ENCODE data around the gene SCFD1. TPM values are rescaled to one million over a fixed set of nuclear protein-coding genes. Genes with fewer than 3 reads are reported as not detected.
"Not testable (repeated sequence)": the region's sequence is repeated elsewhere in the genome, so short reads cannot be mapped to it uniquely, and the experiment has no call there.

Gene SCFD1
- total RNA-seq, 1 experiment from 2014 or later: 126 TPM

DNA sequence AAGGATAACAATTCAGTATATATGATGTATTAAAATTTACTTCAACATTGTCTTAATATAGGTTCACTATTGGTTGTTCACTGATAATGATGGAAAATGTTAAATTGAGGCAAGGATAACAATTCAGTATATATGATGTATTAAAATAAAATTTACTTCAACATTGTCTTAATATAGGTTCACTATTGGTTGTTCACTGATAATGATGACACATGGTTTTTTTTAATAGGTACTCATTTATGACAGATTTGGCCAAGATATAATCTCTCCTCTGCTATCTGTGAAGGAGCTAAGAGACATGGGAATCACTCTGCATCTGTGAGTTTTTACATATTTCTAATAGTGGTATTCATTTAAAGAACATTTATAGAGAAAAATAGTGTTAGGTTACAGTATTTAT is 8.1 kb downstream of the SCFD1 start:
- Mint-ChIP-seq H3K9me3 (ENCODE audit: unreplicated experiment) (no peaks in the 10 kb centered on the region), H3K27me3 (ENCODE audit: insufficient read depth, unreplicated experiment) (no peaks in the 10 kb centered on the region), H3K4me3 (ENCODE audit: unreplicated experiment) (no peak overlapping the region), H3K36me3 (ENCODE audit: insufficient read depth, unreplicated experiment) (peaks cover 40% of the 10 kb centered on the region), H3K27ac (ENCODE audit: low read depth, unreplicated experiment) (no peak overlapping the region), H3K4me1 (ENCODE audit: insufficient read depth, unreplicated experiment) (peaks cover 7% of the 10 kb centered on the region)
- DNase-seq (ENCODE audit: unreplicated experiment): no peak
- TF ChIP-seq CTCF (IDR thresholded peaks at IDR 0.05; ENCODE audit: unreplicated experiment): no peak
- no TSS peak for BruUV-seq (replicated peaks)
- intact Hi-C loops (cut with micrococcal nuclease): no loop called here
- ChIA-PET CTCF (interaction anchor here (0.7 to 1.2 kb wide), 3 partner anchors 10 to 25 kb away, joined by 3 read pairs; no protein-coding TSS in a partner anchor), POLR2A (interaction anchor here (0.8 to 1.6 kb wide), 4 partner anchors 8 to 19 kb away, joined by 3 to 4 read pairs (median 3); partner anchors contain the start of gene SCFD1)

GRCh38 chr14:30632730-30633129 is 10.6 kb downstream of the SCFD1 start:
- H3K36me3 Mint-ChIP-seq (ENCODE audit: insufficient read depth, unreplicated experiment): peaks cover 49% of the 10 kb centered on the region
- intact Hi-C loops (cut with micrococcal nuclease): no loop called here

GRCh38 chr14:30638926-30639325 is 16.8 kb downstream of the SCFD1 start:
- no peaks in the 10 kb centered on the region for H3K9me3 Mint-ChIP-seq (ENCODE audit: unreplicated experiment)
- no peak overlapping the region for H3K4me3 Mint-ChIP-seq (ENCODE audit: unreplicated experiment)
- no peaks in the 10 kb centered on the region for H3K27me3 Mint-ChIP-seq (ENCODE audit: insufficient read depth, unreplicated experiment)
- intact Hi-C loops (cut with micrococcal nuclease): no loop called here
- CTCF ChIA-PET: interaction anchor here (1.4 to 1.8 kb wide), 2 partner anchors 10 to 28 kb away, joined by 3 to 6 read pairs; no protein-coding TSS in a partner anchor
- BruUV-seq (replicated peaks): no TSS peak
- DNase-seq (ENCODE audit: unreplicated experiment): peak; percentile 49
- peaks cover 34% of the 10 kb centered on the region for H3K36me3 Mint-ChIP-seq (ENCODE audit: insufficient read depth, unreplicated experiment)
- POLR2A ChIA-PET: interaction anchor here (0.7 to 3.6 kb wide), 5 partner anchors 8 to 787 kb away, joined by 3 to 35 read pairs (median 4); partner anchors contain the start of gene SCFD1
- peak overlapping the region; percentile 25 for H3K27ac Mint-ChIP-seq (ENCODE audit: low read depth, unreplicated experiment)
- TF ChIP-seq CTCF (IDR thresholded peaks at IDR 0.05; ENCODE audit: unreplicated experiment): no peak
- H3K4me1 Mint-ChIP-seq (ENCODE audit: insufficient read depth, unreplicated experiment): peaks cover 10% of the 10 kb centered on the region

More at GRCh38 chr14:30632730-30633129, 10.6 kb downstream of the SCFD1 start:
- no peak overlapping the region for H3K4me3 Mint-ChIP-seq (ENCODE audit: unreplicated experiment)
- ChIA-PET CTCF (no interaction called here), POLR2A (interaction anchor here (1.2 to 1.9 kb wide), 2 partner anchors 10 to 11 kb away, joined by 9 to 10 read pairs; partner anchors contain the start of gene SCFD1)
- no peaks in the 10 kb centered on the region for H3K27me3 Mint-ChIP-seq (ENCODE audit: insufficient read depth, unreplicated experiment)
- peaks cover 5% of the 10 kb centered on the region for H3K4me1 Mint-ChIP-seq (ENCODE audit: insufficient read depth, unreplicated experiment)
- no peak for TF ChIP-seq CTCF (IDR thresholded peaks at IDR 0.05; ENCODE audit: unreplicated experiment)
- no peak for DNase-seq (ENCODE audit: unreplicated experiment)
- no peaks in the 10 kb centered on the region for H3K9me3 Mint-ChIP-seq (ENCODE audit: unreplicated experiment)
- no TSS peak for BruUV-seq (replicated peaks)
- H3K27ac Mint-ChIP-seq (ENCODE audit: low read depth, unreplicated experiment): no peak overlapping the region

GRCh38 chr14:30641207-30641606 is 19.1 kb downstream of the SCFD1 start:
- no peak for DNase-seq (ENCODE audit: unreplicated experiment)
- H3K36me3 Mint-ChIP-seq (ENCODE audit: insufficient read depth, unreplicated experiment): peaks cover 39% of the 10 kb centered on the region
- POLR2A ChIA-PET: interaction anchor here (1.6 kb wide), 1 partner anchor 19 kb away, joined by 15 read pairs; the partner anchor contains the start of gene SCFD1
- CTCF ChIA-PET: interaction anchor here (0.8 to 1.0 kb wide), 3 partner anchors 11 to 18 kb away, joined by 3 read pairs; no protein-coding TSS in a partner anchor
- intact Hi-C loops (cut with micrococcal nuclease): no loop called here
- peaks cover 10% of the 10 kb centered on the region for H3K4me1 Mint-ChIP-seq (ENCODE audit: insufficient read depth, unreplicated experiment)
- no peak overlapping the region for H3K4me3 Mint-ChIP-seq (ENCODE audit: unreplicated experiment)
- H3K9me3 Mint-ChIP-seq (ENCODE audit: unreplicated experiment): no peaks in the 10 kb centered on the region
- H3K27me3 Mint-ChIP-seq (ENCODE audit: insufficient read depth, unreplicated experiment): no peaks in the 10 kb centered on the region
- H3K27ac Mint-ChIP-seq (ENCODE audit: low read depth, unreplicated experiment): no peak overlapping the region
- no TSS peak for BruUV-seq (replicated peaks)
- no peak for TF ChIP-seq CTCF (IDR thresholded peaks at IDR 0.05; ENCODE audit: unreplicated experiment)

- intact Hi-C loops (cut with micrococcal nuclease); H3K9me3 Mint-ChIP-seq (ENCODE audit: unreplicated experiment); H3K4me1 Mint-ChIP-seq (ENCODE audit: insufficient read depth, unreplicated experiment); DNase-seq (ENCODE audit: unreplicated experiment); H3K4me3 Mint-ChIP-seq (ENCODE audit: unreplicated experiment); H3K27ac Mint-ChIP-seq (ENCODE audit: low read depth, unreplicated experiment); H3K27me3 Mint-ChIP-seq (ENCODE audit: insufficient read depth, unreplicated experiment); BruUV-seq (replicated peaks): not testable (repeated sequence)
- ChIA-PET CTCF (interaction anchor here (1.2 to 2.1 kb wide), 2 partner anchors 11 to 12 kb away, joined by 4 to 9 read pairs; no protein-coding TSS in a partner anchor), POLR2A (interaction anchor here (0.7 to 1.4 kb wide), 3 partner anchors 22 to 39 kb away, joined by 3 read pairs; partner anchors contain the start of gene SCFD1)
- peaks cover 57% of the 10 kb centered on the region for H3K36me3 Mint-ChIP-seq (ENCODE audit: insufficient read depth, unreplicated experiment)
These were observed 22.3 kb downstream of the SCFD1 start for GRCh38 chr14:30644462-30644861.
